22Rv1 (cell line): ENCODE measurements around the gene NRARP.
"Not testable (repeated sequence)": the region's sequence is repeated elsewhere in the genome, so short reads cannot be mapped to it uniquely, and the experiment has no call there.

Experiments
- H3K27ac ChIP-seq: fragments of 450-650 bp; 2 replicates; pipeline ENCODE4 v1.5.1; 2017
- ZFX ChIP-seq: fragments of 450-650 bp; IDR thresholded peaks from 2 replicates; pipeline ENCODE4 v1.6.1; 2017; ENCODE audit warnings: antibody characterized with exemption, borderline replicate concordance
- TF ChIP-seq, protein P1 (sequence below): fragments of 450-650 bp; IDR thresholded peaks from 2 replicates; pipeline ENCODE4 v1.5.1; 2017; ENCODE audit warnings: mild to moderate bottlenecking

Gene NRARP

DNA sequence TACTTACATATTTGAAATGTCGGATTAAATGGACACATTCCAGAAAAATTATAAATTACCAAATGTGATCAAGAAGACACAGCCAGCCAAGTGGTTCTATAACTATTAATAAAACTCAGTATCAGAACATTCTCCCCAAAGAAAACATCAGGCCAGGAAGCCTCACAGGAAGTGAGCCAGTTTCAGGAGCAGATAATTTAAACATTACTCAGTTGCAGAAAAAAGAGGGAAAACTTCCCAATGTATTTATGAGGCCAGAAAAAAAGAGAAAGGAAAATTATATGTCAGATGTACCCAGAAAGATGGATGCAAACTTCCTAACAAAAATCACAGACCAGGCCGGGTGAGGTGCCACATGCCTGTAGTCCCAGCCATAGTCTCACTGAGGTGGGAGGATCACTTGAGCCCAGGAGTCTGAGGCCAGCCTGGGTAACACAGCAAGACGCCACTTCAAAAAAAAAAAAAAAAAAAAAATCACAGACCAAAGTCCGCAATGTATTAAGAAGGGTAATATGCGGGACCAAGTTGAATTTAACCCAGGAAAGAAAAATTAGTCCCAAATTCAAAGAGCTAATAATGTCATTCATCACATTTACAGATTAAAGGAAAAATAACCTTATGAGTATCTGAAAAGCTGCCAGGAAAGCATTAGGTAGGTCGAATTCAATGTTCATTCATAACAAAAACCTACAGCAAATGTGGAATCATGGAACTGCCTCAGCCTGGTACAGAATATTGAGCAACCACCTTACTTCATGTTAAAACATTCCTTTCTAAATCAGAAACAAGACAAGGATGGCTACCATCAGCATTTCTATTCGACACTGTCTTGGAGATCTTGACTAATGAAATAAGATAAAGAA, 37.2 kb upstream of the NRARP start:
- TF ChIP-seq, protein P1, sequence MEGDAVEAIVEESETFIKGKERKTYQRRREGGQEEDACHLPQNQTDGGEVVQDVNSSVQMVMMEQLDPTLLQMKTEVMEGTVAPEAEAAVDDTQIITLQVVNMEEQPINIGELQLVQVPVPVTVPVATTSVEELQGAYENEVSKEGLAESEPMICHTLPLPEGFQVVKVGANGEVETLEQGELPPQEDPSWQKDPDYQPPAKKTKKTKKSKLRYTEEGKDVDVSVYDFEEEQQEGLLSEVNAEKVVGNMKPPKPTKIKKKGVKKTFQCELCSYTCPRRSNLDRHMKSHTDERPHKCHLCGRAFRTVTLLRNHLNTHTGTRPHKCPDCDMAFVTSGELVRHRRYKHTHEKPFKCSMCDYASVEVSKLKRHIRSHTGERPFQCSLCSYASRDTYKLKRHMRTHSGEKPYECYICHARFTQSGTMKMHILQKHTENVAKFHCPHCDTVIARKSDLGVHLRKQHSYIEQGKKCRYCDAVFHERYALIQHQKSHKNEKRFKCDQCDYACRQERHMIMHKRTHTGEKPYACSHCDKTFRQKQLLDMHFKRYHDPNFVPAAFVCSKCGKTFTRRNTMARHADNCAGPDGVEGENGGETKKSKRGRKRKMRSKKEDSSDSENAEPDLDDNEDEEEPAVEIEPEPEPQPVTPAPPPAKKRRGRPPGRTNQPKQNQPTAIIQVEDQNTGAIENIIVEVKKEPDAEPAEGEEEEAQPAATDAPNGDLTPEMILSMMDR, result no peak
- no peak for TF ChIP-seq ZFX
- no peak overlapping the region for H3K27ac ChIP-seq

DNA sequence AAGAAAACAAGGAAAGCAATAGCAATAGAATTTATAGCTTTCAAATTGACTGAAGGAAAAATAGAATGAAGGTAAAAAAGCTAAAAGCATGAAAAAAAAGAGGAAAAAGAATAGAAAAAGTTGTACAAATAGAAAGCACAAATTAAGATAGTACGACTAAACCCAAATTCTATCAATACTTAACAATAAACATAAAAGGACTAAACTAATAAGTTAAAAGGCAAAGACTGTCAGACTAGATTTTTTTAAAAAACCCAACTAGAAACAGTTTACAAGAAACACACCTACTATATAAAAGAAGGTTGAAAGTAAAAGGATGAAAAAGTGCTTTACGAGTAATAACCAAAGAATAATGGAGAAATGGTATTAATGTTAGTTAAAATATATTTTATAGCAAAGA, 34.7 kb upstream of the NRARP start:
- no peak overlapping the region for H3K27ac ChIP-seq
- TF ChIP-seq, protein P1, result no peak
- TF ChIP-seq ZFX, result no peak

DNA sequence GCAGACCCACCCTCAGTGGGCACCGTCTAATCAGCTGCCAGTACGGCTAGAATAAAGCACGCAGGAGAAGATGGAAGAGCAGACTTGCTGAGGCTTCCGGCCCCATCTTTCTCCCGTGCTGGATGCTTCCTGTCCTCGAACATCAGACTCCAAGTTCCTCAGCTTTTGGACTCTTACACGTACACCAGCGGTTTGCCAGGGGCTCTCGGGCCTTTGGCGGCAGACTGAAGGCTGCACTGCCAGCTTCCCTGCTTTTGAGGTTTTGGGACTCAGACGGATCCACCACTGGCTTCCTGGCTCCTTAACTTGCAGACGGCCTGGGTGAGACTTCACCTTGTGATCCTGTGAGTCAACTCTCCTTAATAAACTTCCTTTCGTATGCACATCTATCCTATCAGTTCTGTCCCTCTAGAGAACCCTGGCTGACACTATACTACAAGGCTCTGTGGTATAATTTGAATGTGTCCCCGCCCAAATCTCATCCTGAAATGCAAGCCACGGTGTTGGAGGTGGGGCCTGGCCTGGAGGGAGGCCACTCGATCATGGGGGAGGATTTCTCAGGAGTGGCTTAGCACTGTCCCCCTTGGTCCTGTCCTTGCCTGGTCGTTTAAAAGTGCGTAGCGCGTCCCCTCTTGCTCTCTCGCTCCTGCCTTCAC, 31.1 kb upstream of the NRARP start:
- TF ChIP-seq, protein P1, result no peak
- TF ChIP-seq ZFX, result no peak
- H3K27ac ChIP-seq, result no peak overlapping the region

DNA sequence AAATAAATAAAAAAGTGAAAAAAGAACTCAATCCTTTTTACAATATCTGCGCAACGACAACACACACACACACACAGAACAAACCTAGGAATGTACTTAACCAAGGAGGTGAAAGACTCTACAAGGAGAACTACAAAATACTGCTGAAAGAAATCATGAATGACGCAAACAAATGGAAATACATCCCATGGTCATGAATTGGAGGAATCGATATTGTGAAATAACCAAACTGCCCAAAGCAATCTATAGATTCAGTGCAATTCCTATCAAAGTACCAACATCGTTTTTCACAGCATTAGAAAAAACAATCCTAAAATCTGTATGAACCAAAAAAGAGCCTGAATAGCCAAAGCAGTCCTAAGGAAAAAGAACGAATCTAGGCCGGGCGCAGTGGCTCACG, 29.9 kb upstream of the NRARP start:
- no peak overlapping the region for H3K27ac ChIP-seq

DNA sequence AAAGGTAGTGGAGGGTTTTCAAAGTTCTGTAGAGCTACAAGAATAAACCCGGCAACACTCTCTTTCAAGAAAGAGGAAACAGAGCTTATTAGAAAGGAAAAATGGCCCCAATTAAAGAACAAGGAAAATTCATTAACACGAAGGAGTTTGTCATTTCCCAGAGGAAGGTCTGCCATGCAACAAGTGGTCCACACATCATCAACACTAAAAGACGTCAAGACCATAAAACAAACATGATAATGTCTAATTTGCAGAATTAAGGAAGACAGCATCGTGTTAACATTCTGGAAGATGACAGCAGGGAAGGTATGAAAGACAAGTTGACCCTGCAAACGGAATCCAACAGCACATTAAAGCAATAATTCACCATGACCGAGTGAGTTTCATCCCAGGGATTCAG, 28.6 kb upstream of the NRARP start:
- H3K27ac ChIP-seq, result no peak overlapping the region
- TF ChIP-seq, protein P1, result no peak
- no peak for TF ChIP-seq ZFX

More for the DNA sequence above, 29.9 kb upstream of the NRARP start:
- TF ChIP-seq ZFX, result no peak
- TF ChIP-seq, protein P1, result no peak

DNA sequence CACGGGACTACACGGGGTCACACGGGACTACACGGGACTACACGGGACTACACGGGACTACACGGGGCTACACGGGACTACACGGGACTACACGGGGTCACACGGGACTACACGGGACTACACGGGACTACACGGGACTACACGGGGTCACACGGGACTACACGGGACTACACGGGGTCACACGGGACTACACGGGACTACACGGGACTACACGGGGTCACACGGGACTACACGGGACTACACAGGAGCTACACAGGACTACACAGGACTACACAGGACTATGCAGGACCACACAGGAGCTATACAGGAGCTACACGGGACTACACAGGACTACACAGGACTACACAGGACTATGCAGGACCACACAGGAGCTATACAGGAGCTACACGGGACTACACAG, 27.5 kb upstream of the NRARP start:
- not testable (repeated sequence) for H3K27ac ChIP-seq

DNA sequence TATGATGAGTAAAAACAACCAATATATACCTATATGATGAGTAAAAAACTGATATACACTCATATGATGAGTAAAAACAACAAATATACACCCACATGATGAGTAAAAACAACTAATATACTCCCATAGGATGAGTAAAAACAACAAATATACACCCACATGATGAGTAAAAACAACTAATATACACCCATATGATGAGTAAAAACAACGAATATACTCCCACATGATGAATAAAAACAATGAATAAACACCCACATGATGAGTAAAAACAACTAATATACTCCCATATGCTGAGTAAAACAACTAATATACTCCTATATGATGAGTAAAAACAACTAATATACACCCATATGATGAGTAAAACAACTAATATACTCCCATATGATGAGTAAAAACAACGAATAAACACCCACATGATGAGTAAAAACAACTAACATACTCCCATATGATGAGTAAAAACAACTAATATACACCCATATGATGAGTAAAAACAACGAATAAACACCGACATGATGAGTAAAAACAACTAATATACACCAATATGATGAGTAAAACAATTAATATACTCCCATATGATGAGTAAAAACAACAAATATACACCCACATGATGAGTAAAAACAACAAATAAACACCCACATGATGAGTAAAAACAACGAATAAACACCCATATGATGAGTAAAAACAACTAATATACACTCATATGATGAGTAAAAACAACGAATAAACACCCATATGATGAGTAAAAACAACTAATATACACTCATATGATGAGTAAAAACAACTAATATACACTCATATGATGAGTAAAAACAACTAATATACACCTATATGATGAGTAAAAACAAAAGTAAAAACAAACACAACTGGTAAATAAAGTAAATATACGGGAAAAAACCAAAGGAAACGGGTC, 25.8 kb upstream of the NRARP start:
- H3K27ac ChIP-seq, result not testable (repeated sequence)
